ENCODE data around the gene ETFB. TPM values are rescaled to one million over a fixed set of nuclear protein-coding genes. Genes with fewer than 3 reads are reported as not detected.

The ETFB gene
- polyA plus RNA-seq, 1 of the 3 experiments (the other 2 are of a cell fraction) = 169 TPM

Other genes starting within 250 kb of the ETFB start
- not detected in 2 replicates for gene SIGLEC9, start 241.5 kb downstream of the ETFB start, polyA plus RNA-seq (2012; rRNA removed)
- not detected in 2 replicates for gene SIGLEC7, start 224.1 kb downstream of the ETFB start, polyA plus RNA-seq (2012; rRNA removed)
- 0.36 and 0.67 TPM in 2 replicates for gene CD33, start 141.3 kb downstream of the ETFB start, polyA plus RNA-seq (2012; rRNA removed)
- not detected in 2 replicates for gene SIGLECL1, start 115.3 kb downstream of the ETFB start, polyA plus RNA-seq (2012; rRNA removed)
- 0.36 and 0.60 TPM in 2 replicates for gene IGLON5, start 54.7 kb downstream of the ETFB start, polyA plus RNA-seq (2012; rRNA removed)
- gene VSIG10L, start 24.2 kb downstream of the ETFB start, polyA plus RNA-seq (2012; rRNA removed) = 2.3 and 2.7 TPM in 2 replicates
- gene CLDND2, start 2.6 kb upstream of the ETFB start, polyA plus RNA-seq (2012; rRNA removed) = 0.26 TPM in 1 of 2 replicates, not detected in the other
- gene NKG7, start 6.3 kb upstream of the ETFB start, polyA plus RNA-seq (2012; rRNA removed) = not detected in 2 replicates
- not detected in 2 replicates for gene LIM2, start 21.6 kb upstream of the ETFB start, polyA plus RNA-seq (2012; rRNA removed)
- not detected in 2 replicates for gene C19orf84, start 24.2 kb upstream of the ETFB start, polyA plus RNA-seq (2012; rRNA removed)
- not detected in 2 replicates for gene SIGLEC10, start 51.3 kb upstream of the ETFB start, polyA plus RNA-seq (2012; rRNA removed)
- not detected in 2 replicates for gene SIGLEC8, start 92.1 kb upstream of the ETFB start, polyA plus RNA-seq (2012; rRNA removed)
- not detected in 2 replicates for gene CEACAM18, start 112.2 kb upstream of the ETFB start, polyA plus RNA-seq (2012; rRNA removed)
- not detected in 2 replicates for gene SIGLEC12, start 135.4 kb upstream of the ETFB start, polyA plus RNA-seq (2012; rRNA removed)
- gene SIGLEC6, start 165.3 kb upstream of the ETFB start, polyA plus RNA-seq (2012; rRNA removed) = not detected in 2 replicates
- 3.1 and 4.9 TPM in 2 replicates for gene ZNF175, start 204.9 kb upstream of the ETFB start, polyA plus RNA-seq (2012; rRNA removed)